Caco-2 (cell line): Measurements from ENCODE around the gene IL22RA1. TPM values are rescaled to one million over a fixed set of nuclear protein-coding genes. Genes with fewer than 3 reads are reported as not detected.

Experiments used
- BruUV-seq: library from RNA; stranded (reverse); fragments of 400-500 nt; replicated peaks from 2 replicates; lab custom pipeline; 2021; lab: Mats Ljungman, UMichigan
- CTCF ChIA-PET: fragments of 300-600 bp; sonication (Branson Sonifier 250); formaldehyde crosslinking; loops from one replicate; lab custom pipeline; 2022; ENCODE audit warnings: antibody characterized with exemption; lab: Charles Lee
- POLR2A ChIA-PET: fragments of 300-600 bp; sonication (Branson Sonifier 250); formaldehyde crosslinking; loops from one replicate; lab custom pipeline; 2022; ENCODE audit warnings: antibody characterized with exemption; lab: Charles Lee
- DNase-seq, 2 experiments: peaks; one replicate each; pipeline versions ENCODE4 v3.0.0 to v3.0.0-alpha.2; 2020 to 2022
- H3K27me3 ChIP-seq: replicated peaks from 2 replicates; pipeline ENCODE4 v1.6.0; 2011; ENCODE audit warnings: low read length; ENCODE audit not compliant: control insufficient read depth, insufficient read depth
- H3K36me3 ChIP-seq: 2 replicates; pipeline ENCODE4 v1.5.1; 2011; ENCODE audit warnings: low read length; ENCODE audit not compliant: control insufficient read depth, insufficient read depth
- H3K4me1 ChIP-seq: fragments of 250-450 bp; sonication (Bioruptor Pico); 2 replicates; pipeline ENCODE4 v1.5.1; 2020; ENCODE audit warnings: mild to moderate bottlenecking
- H3K4me3 ChIP-seq: 2 replicates; pipeline ENCODE4 v1.5.1; 2011; ENCODE audit warnings: low read depth, mild to moderate bottlenecking, control low read depth, low read length
- H3K9me3 ChIP-seq: fragments of 250-450 bp; sonication (Bioruptor Pico); 2 replicates; pipeline ENCODE4 v1.5.1; 2020; ENCODE audit warnings: mild to moderate bottlenecking, moderate library complexity
- H3K27ac Mint-ChIP-seq: one replicate; pipeline ENCODE4 v1.8.0; 2022; ENCODE audit warnings: mixed read lengths; ENCODE audit not compliant: unreplicated experiment
- H3K27me3 Mint-ChIP-seq: one replicate; pipeline ENCODE4 v1.8.0; 2022; ENCODE audit warnings: mixed read lengths; ENCODE audit not compliant: insufficient read depth, unreplicated experiment
- H3K36me3 Mint-ChIP-seq: one replicate; pipeline ENCODE4 v1.8.0; 2022; ENCODE audit warnings: mild to moderate bottlenecking, mixed read lengths; ENCODE audit not compliant: insufficient read depth, unreplicated experiment
- H3K4me1 Mint-ChIP-seq: one replicate; pipeline ENCODE4 v1.8.0; 2022; ENCODE audit warnings: low read depth, mixed read lengths; ENCODE audit not compliant: unreplicated experiment
- H3K4me3 Mint-ChIP-seq: one replicate; pipeline ENCODE4 v1.8.0; 2022; ENCODE audit warnings: mild to moderate bottlenecking, moderate library complexity, mixed read lengths; ENCODE audit not compliant: unreplicated experiment
- H3K9me3 Mint-ChIP-seq: one replicate; pipeline ENCODE4 v1.8.0; 2022; ENCODE audit warnings: mixed read lengths; ENCODE audit not compliant: unreplicated experiment
- intact Hi-C: fragments of 100-400 bp; cut with micrococcal nuclease; formaldehyde crosslinking; loops from one replicate; pipeline ENCODE4 v1.10.0; 2022; ENCODE audit not compliant: unreplicated experiment
- total RNA-seq: library from RNA; stranded (reverse); gene quantifications from 2 replicates; pipeline ENCODE4 v1.2.3, GENCODE V29; 2022
- TF ChIP-seq, protein P1 (sequence below), 2 experiments: fragments of 200-600 bp in 1 of 2; IDR thresholded peaks; 1 replicate in 1 of 2; 2 replicates in 1 of 2; pipeline versions ENCODE4 v1.5.1 to v1.8.0; 2011 to 2022; ENCODE audit warnings: antibody characterized with exemption in 1 of 2, control low read depth in 1 of 2, inconsistent platforms in 1 of 2, low read depth in 1 of 2, low read length in 1 of 2, mild to moderate bottlenecking in 1 of 2, moderate library complexity in 1 of 2; ENCODE audit not compliant: insufficient read depth in 1 of 2, severe bottlenecking in 1 of 2, unreplicated experiment in 1 of 2

Gene IL22RA1
- total RNA-seq, 1 experiment from 2014 or later, result 2.5 TPM

DNA sequence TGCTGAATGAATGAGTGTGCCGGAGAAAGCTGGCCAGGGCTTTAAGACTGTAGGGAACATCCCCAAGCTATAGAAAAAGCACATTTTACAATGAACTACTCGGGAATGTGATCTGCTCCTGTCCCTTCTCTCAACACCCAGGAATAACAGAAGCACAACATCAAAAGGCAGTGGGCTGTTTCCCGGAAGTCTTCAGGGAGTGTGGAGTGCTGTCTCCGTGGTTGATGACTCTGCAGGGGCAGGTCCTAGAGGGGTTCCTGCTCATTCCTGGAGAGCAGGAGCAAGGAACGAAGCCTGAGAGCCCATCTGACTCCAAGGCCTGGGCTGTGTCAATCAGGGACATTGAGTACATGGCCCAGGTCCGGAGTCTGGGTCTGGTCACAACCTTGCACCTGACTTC, 4.9 kb upstream of the IL22RA1 start:
- H3K4me1 Mint-ChIP-seq, result peaks cover 29% of the 10 kb centered on the region
- H3K4me1 ChIP-seq, result peaks cover 27% of the 10 kb centered on the region
- intact Hi-C loops, result no loop called here
- no peak overlapping the region for H3K4me3 Mint-ChIP-seq
- no TSS peak for BruUV-seq
- ChIA-PET POLR2A (interaction anchor here (0.6 kb wide), 1 partner anchor 492 kb away, joined by 4 read pairs; no protein-coding TSS in a partner anchor), CTCF (no interaction called here)
- H3K36me3 Mint-ChIP-seq, result peaks cover 8% of the 10 kb centered on the region
- H3K36me3 ChIP-seq, result no peaks in the 10 kb centered on the region
- H3K9me3 Mint-ChIP-seq, result no peaks in the 10 kb centered on the region
- no peak overlapping the region for H3K4me3 ChIP-seq
- H3K27me3 ChIP-seq, result no peaks in the 10 kb centered on the region
- H3K27me3 Mint-ChIP-seq, result no peaks in the 10 kb centered on the region
- DNase-seq, result no peak
- TF ChIP-seq, protein P1, sequence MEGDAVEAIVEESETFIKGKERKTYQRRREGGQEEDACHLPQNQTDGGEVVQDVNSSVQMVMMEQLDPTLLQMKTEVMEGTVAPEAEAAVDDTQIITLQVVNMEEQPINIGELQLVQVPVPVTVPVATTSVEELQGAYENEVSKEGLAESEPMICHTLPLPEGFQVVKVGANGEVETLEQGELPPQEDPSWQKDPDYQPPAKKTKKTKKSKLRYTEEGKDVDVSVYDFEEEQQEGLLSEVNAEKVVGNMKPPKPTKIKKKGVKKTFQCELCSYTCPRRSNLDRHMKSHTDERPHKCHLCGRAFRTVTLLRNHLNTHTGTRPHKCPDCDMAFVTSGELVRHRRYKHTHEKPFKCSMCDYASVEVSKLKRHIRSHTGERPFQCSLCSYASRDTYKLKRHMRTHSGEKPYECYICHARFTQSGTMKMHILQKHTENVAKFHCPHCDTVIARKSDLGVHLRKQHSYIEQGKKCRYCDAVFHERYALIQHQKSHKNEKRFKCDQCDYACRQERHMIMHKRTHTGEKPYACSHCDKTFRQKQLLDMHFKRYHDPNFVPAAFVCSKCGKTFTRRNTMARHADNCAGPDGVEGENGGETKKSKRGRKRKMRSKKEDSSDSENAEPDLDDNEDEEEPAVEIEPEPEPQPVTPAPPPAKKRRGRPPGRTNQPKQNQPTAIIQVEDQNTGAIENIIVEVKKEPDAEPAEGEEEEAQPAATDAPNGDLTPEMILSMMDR (IDR thresholded peaks at IDR 0.05; ENCODE audit: insufficient read depth in 1 of 2, low read depth in 1 of 2, low read length in 1 of 2, severe bottlenecking in 1 of 2, unreplicated experiment in 1 of 2), result no peak
- no peaks in the 10 kb centered on the region for H3K9me3 ChIP-seq
- H3K27ac Mint-ChIP-seq, result no peak overlapping the region

DNA sequence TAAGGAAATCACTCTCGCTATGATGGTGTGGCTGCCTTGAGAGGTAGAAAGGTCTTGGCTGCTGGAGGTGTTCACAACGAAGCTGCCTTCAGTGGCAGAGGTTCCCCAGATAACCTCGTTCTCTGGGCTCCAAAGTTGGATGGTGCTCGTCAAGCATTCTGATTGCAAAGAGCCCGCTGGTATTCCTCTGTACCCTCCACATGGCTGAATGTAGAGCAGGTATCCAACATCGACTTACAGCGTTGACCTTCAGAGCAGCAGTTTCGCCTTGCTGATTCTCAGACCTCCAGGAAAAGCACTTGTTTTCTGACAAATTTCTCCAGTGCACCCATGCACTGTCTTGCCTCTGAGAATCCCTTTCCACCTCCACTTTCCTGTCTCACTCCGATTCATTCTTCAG, 4.3 kb upstream of the IL22RA1 start:
- H3K27me3 ChIP-seq, result no peaks in the 10 kb centered on the region
- no peaks in the 10 kb centered on the region for H3K9me3 Mint-ChIP-seq
- intact Hi-C loops, result no loop called here

DNA sequence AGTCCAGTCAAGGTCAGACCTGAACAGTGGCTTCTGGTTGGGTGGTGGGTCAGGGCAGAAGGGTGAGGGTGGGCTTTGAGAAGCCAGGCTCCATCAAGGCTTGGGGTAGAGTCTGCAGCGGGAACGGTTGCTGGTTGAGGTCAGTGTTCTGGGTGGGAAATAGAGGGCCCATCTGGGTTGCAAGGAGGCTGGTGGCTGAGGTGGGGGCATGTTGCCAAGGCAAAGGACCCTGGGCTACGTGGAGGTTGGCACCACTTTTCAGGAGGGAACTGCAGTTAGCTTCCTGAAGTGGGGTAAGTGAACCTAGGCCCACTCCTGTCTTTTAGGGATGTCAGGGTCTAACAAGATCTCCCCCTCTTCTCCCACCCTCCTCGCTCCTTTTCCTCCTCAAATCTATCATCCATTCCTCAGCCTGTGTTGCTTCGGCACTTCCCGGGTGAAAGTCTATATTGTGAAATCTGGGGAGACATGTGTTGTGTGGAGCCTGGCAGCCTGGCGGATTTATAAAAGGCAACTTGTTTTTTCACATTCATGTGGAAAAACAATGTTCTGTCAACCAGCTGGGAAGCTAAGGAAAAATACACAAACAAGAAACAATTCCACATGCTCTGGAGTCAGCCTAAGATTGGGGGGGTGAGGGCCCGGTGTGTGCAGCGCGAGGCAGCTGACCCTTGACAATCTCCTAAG, 1.5 kb downstream of the IL22RA1 start:
- ChIA-PET POLR2A (no interaction called here), CTCF (interaction anchor here (1.2 kb wide), 1 partner anchor 10 kb away, joined by 3 read pairs; no protein-coding TSS in a partner anchor)
- H3K4me1 Mint-ChIP-seq, result peaks cover 13% of the 10 kb centered on the region
- H3K9me3 ChIP-seq, result no peaks in the 10 kb centered on the region
- H3K36me3 Mint-ChIP-seq, result no peaks in the 10 kb centered on the region
- intact Hi-C loops, result no loop called here
- no peak overlapping the region for H3K27ac Mint-ChIP-seq
- no peak overlapping the region for H3K4me3 ChIP-seq
- no TSS peak for BruUV-seq
- H3K27me3 Mint-ChIP-seq, result no peaks in the 10 kb centered on the region
- H3K27me3 ChIP-seq, result no peaks in the 10 kb centered on the region
- H3K36me3 ChIP-seq, result no peaks in the 10 kb centered on the region
- H3K4me1 ChIP-seq, result peaks cover 14% of the 10 kb centered on the region
- no peaks in the 10 kb centered on the region for H3K9me3 Mint-ChIP-seq
- TF ChIP-seq, protein P1 (IDR thresholded peaks at IDR 0.05; ENCODE audit: insufficient read depth in 1 of 2, low read depth in 1 of 2, low read length in 1 of 2, severe bottlenecking in 1 of 2, unreplicated experiment in 1 of 2), result no peak
- no peak overlapping the region for H3K4me3 Mint-ChIP-seq
- DNase-seq, result no peak

More for the DNA sequence above, 4.3 kb upstream of the IL22RA1 start:
- Histone ChIP-seq H3K36me3 (no peaks in the 10 kb centered on the region), H3K9me3 (no peaks in the 10 kb centered on the region), H3K4me1 (peaks cover 27% of the 10 kb centered on the region), H3K4me3 (no peak overlapping the region)
- Mint-ChIP-seq H3K27me3 (no peaks in the 10 kb centered on the region), H3K27ac (no peak overlapping the region), H3K4me3 (no peak overlapping the region), H3K36me3 (peaks cover 8% of the 10 kb centered on the region), H3K4me1 (peaks cover 29% of the 10 kb centered on the region)
- ChIA-PET POLR2A (interaction anchor here (0.6 kb wide), 1 partner anchor 493 kb away, joined by 4 read pairs; no protein-coding TSS in a partner anchor), CTCF (no interaction called here)
- TF ChIP-seq, protein P1 (IDR thresholded peaks at IDR 0.05; ENCODE audit: insufficient read depth in 1 of 2, low read depth in 1 of 2, low read length in 1 of 2, severe bottlenecking in 1 of 2, unreplicated experiment in 1 of 2), result no peak
- no TSS peak for BruUV-seq
- no peak for DNase-seq
